Measurements from ENCODE around the gene RFX1. TPM values are rescaled to one million over a fixed set of nuclear protein-coding genes. Genes with fewer than 3 reads are reported as not detected.

The RFX1 gene
- total and polyA plus RNA-seq, 3 experiments from 2014 or later = 3.1 to 13.6 (median 13.0) TPM

- H3K36me3 Mint-ChIP-seq = peaks cover 0 to 14% (median 0%) of the 10 kb centered on the region in 3 donors
- POLR2A ChIA-PET = interaction anchor here (0.6 to 0.7 kb wide), 2 partner anchors 9 to 1236 kb away, joined by 3 to 5 read pairs; no protein-coding TSS in a partner anchor
These were observed 5.3 kb downstream of the RFX1 start for GRCh38 chr19:14000691-14001375.

GRCh38 chr19:13999085-13999484 is 7.0 kb downstream of the RFX1 start:
- ChIA-PET CTCF (interaction anchor here (1.1 to 1.4 kb wide), 3 partner anchors 14 to 66 kb away, joined by 4 read pairs; partner anchors contain the start of gene IL27RA), POLR2A (no interaction called here)
- Mint-ChIP-seq H3K27me3 (no peaks in the 10 kb centered on the region), H3K4me1 (peaks cover 25 to 54% (median 25%) of the 10 kb centered on the region in 3 donors), H3K36me3 (peaks cover 0 to 21% (median 0%) of the 10 kb centered on the region in 3 donors), H3K27ac (peak overlapping the region in 6 of 8 donors; percentile 61 to 92 (median 82)), H3K9me3 (no peaks in the 10 kb centered on the region), H3K4me3 (no peak overlapping the region)
- no peaks in the 10 kb centered on the region for H3K27me3 ChIP-seq (ENCODE audit: insufficient read depth, low read length, poor library complexity, severe bottlenecking)
- H3K27ac ChIP-seq (ENCODE audit: low read depth, low read length) = no peak overlapping the region
- no peak overlapping the region for H3K4me3 ChIP-seq (ENCODE audit: low read length)
- H3K4me1 ChIP-seq (ENCODE audit: insufficient read depth, low read length) = peaks cover 38% of the 10 kb centered on the region
- no peak for DNase-seq
- H3K9me3 ChIP-seq (ENCODE audit: low read length) = peaks cover 5% of the 10 kb centered on the region
- peaks cover 3% of the 10 kb centered on the region for H3K36me3 ChIP-seq (ENCODE audit: insufficient read depth, low read length)

More at GRCh38 chr19:14000691-14001375, 5.3 kb downstream of the RFX1 start:
- CTCF ChIA-PET = interaction anchor here (1.2 to 1.7 kb wide), 2 partner anchors 98 to 114 kb away, joined by 3 to 5 read pairs; no protein-coding TSS in a partner anchor
- Histone ChIP-seq H3K4me1 (ENCODE audit: insufficient read depth, low read length) (peaks cover 49% of the 10 kb centered on the region), H3K27me3 (ENCODE audit: insufficient read depth, low read length, poor library complexity, severe bottlenecking) (no peaks in the 10 kb centered on the region), H3K9me3 (ENCODE audit: low read length) (peaks cover 5% of the 10 kb centered on the region), H3K4me3 (ENCODE audit: low read length) (no peak overlapping the region), H3K27ac (ENCODE audit: low read depth, low read length) (no peak overlapping the region), H3K36me3 (ENCODE audit: insufficient read depth, low read length) (peaks cover 3% of the 10 kb centered on the region)
- DNase-seq = peak in 1 of 5 donors; percentile 41
- Mint-ChIP-seq H3K4me1 (peaks cover 37 to 66% (median 38%) of the 10 kb centered on the region in 3 donors), H3K27ac (peak overlapping the region; percentile 65 to 94 (median 90)), H3K4me3 (peak overlapping the region in 4 of 7 donors; percentile 13 to 49 (median 20)), H3K9me3 (no peaks in the 10 kb centered on the region), H3K27me3 (no peaks in the 10 kb centered on the region)

GRCh38 chr19:13998426-13998825 is 7.7 kb downstream of the RFX1 start:
- Mint-ChIP-seq H3K27me3 (no peaks in the 10 kb centered on the region), H3K36me3 (peaks cover 0 to 22% (median 0%) of the 10 kb centered on the region in 3 donors), H3K27ac (peak overlapping the region in 7 of 8 donors; percentile 61 to 92 (median 82)), H3K4me3 (no peak overlapping the region), H3K9me3 (no peaks in the 10 kb centered on the region), H3K4me1 (peaks cover 22 to 55% (median 22%) of the 10 kb centered on the region in 3 donors)
- Histone ChIP-seq H3K9me3 (ENCODE audit: low read length) (peaks cover 5% of the 10 kb centered on the region), H3K36me3 (ENCODE audit: insufficient read depth, low read length) (peaks cover 3% of the 10 kb centered on the region), H3K4me1 (ENCODE audit: insufficient read depth, low read length) (peaks cover 38% of the 10 kb centered on the region), H3K27ac (ENCODE audit: low read depth, low read length) (no peak overlapping the region), H3K4me3 (ENCODE audit: low read length) (no peak overlapping the region), H3K27me3 (ENCODE audit: insufficient read depth, low read length, poor library complexity, severe bottlenecking) (no peaks in the 10 kb centered on the region)
- DNase-seq = no peak
- ChIA-PET CTCF (interaction anchor here (1.4 kb wide), 1 partner anchor 33 kb away, joined by 4 read pairs; the partner anchor contains the start of gene IL27RA), POLR2A (no interaction called here)

- H3K4me3 Mint-ChIP-seq = no peak overlapping the region
- Histone ChIP-seq H3K27ac (ENCODE audit: low read depth, low read length) (no peak overlapping the region), H3K36me3 (ENCODE audit: insufficient read depth, low read length) (peaks cover 9% of the 10 kb centered on the region), H3K4me3 (ENCODE audit: low read length) (no peak overlapping the region), H3K4me1 (ENCODE audit: insufficient read depth, low read length) (peaks cover 30% of the 10 kb centered on the region), H3K9me3 (ENCODE audit: low read length) (peaks cover 5% of the 10 kb centered on the region), H3K27me3 (ENCODE audit: insufficient read depth, low read length, poor library complexity, severe bottlenecking) (no peaks in the 10 kb centered on the region)
- ChIA-PET CTCF (no interaction called here), POLR2A (no interaction called here)
- H3K27ac Mint-ChIP-seq = peak overlapping the region in 3 of 8 donors; percentile 8 to 82 (median 63)
- DNase-seq = no peak
- H3K4me1 Mint-ChIP-seq = peaks cover 14 to 52% (median 14%) of the 10 kb centered on the region in 3 donors
- no peaks in the 10 kb centered on the region for H3K9me3 Mint-ChIP-seq
- peaks cover 0 to 2% of the 10 kb centered on the region in 2 donors for H3K27me3 Mint-ChIP-seq
- peaks cover 0 to 26% (median 0%) of the 10 kb centered on the region in 3 donors for H3K36me3 Mint-ChIP-seq
These were observed 8.5 kb downstream of the RFX1 start for GRCh38 chr19:13997631-13997962.

- Mint-ChIP-seq H3K4me3 (no peak overlapping the region), H3K4me1 (peaks cover 11 to 52% (median 13%) of the 10 kb centered on the region in 3 donors), H3K36me3 (peaks cover 0 to 31% (median 0%) of the 10 kb centered on the region in 3 donors), H3K27me3 (peaks cover 0 to 2% of the 10 kb centered on the region in 2 donors), H3K9me3 (no peaks in the 10 kb centered on the region), H3K27ac (peak overlapping the region in 3 of 8 donors; percentile 47 to 63 (median 48))
- H3K27ac ChIP-seq (ENCODE audit: low read depth, low read length) = no peak overlapping the region
- H3K9me3 ChIP-seq (ENCODE audit: low read length) = peaks cover 5% of the 10 kb centered on the region
- no peaks in the 10 kb centered on the region for H3K27me3 ChIP-seq (ENCODE audit: insufficient read depth, low read length, poor library complexity, severe bottlenecking)
- ChIA-PET POLR2A (no interaction called here), CTCF (no interaction called here)
- peaks cover 27% of the 10 kb centered on the region for H3K4me1 ChIP-seq (ENCODE audit: insufficient read depth, low read length)
- H3K36me3 ChIP-seq (ENCODE audit: insufficient read depth, low read length) = peaks cover 9% of the 10 kb centered on the region
- H3K4me3 ChIP-seq (ENCODE audit: low read length) = no peak overlapping the region
- peak in 1 of 5 donors; percentile 37 for DNase-seq
These were observed 9.0 kb downstream of the RFX1 start for GRCh38 chr19:13996928-13997630.

- Mint-ChIP-seq H3K4me3 (no peak overlapping the region), H3K9me3 (no peaks in the 10 kb centered on the region), H3K4me1 (peaks cover 8 to 48% (median 16%) of the 10 kb centered on the region in 3 donors), H3K27ac (no peak overlapping the region), H3K27me3 (peaks cover 0 to 2% of the 10 kb centered on the region in 2 donors), H3K36me3 (peaks cover under 1 to 38% (median 2%) of the 10 kb centered on the region in 3 donors)
- Histone ChIP-seq H3K36me3 (ENCODE audit: insufficient read depth, low read length) (peaks cover 10% of the 10 kb centered on the region), H3K4me3 (ENCODE audit: low read length) (no peak overlapping the region), H3K27me3 (ENCODE audit: insufficient read depth, low read length, poor library complexity, severe bottlenecking) (no peaks in the 10 kb centered on the region), H3K4me1 (ENCODE audit: insufficient read depth, low read length) (peaks cover 21% of the 10 kb centered on the region), H3K9me3 (ENCODE audit: low read length) (peaks cover 5% of the 10 kb centered on the region), H3K27ac (ENCODE audit: low read depth, low read length) (no peak overlapping the region)
- no peak for DNase-seq
- ChIA-PET POLR2A (no interaction called here), CTCF (interaction anchor here (0.9 kb wide), 1 partner anchor 18 kb away, joined by 3 read pairs; no protein-coding TSS in a partner anchor)
These were observed 10.0 kb downstream of the RFX1 start for GRCh38 chr19:13995878-13996765.

- H3K27me3 Mint-ChIP-seq = peaks cover 0 to 2% of the 10 kb centered on the region in 2 donors
- H3K4me1 ChIP-seq (ENCODE audit: insufficient read depth, low read length) = peaks cover 11% of the 10 kb centered on the region
- H3K27ac Mint-ChIP-seq = no peak overlapping the region
- H3K36me3 Mint-ChIP-seq = peaks cover 5 to 39% (median 5%) of the 10 kb centered on the region in 3 donors
- no peak overlapping the region for H3K4me3 ChIP-seq (ENCODE audit: low read length)
- H3K27me3 ChIP-seq (ENCODE audit: insufficient read depth, low read length, poor library complexity, severe bottlenecking) = no peaks in the 10 kb centered on the region
- no peak for DNase-seq
- ChIA-PET POLR2A (no interaction called here), CTCF (interaction anchor here (0.9 kb wide), 1 partner anchor 17 kb away, joined by 3 read pairs; no protein-coding TSS in a partner anchor)
- no peak overlapping the region for H3K4me3 Mint-ChIP-seq
- H3K9me3 Mint-ChIP-seq = no peaks in the 10 kb centered on the region
- peaks cover 5% of the 10 kb centered on the region for H3K9me3 ChIP-seq (ENCODE audit: low read length)
- no peak overlapping the region for H3K27ac ChIP-seq (ENCODE audit: low read depth, low read length)
- H3K36me3 ChIP-seq (ENCODE audit: insufficient read depth, low read length) = peaks cover 14% of the 10 kb centered on the region
- peaks cover 9 to 44% (median 17%) of the 10 kb centered on the region in 3 donors for H3K4me1 Mint-ChIP-seq
These were observed 10.9 kb downstream of the RFX1 start for GRCh38 chr19:13995017-13995728.

Data from CD8-positive, alpha-beta memory T cell (primary cell).